ENCODE measurements around the gene UNC5CL. TPM values are rescaled to one million over a fixed set of nuclear protein-coding genes. Genes with fewer than 3 reads are reported as not detected.

UNC5CL gene
- total and polyA plus RNA-seq, 8 donors: 2.3 to 84.8 (median 13.1) TPM

GRCh38 chr6:41045664-41046063, 6.6 kb upstream of the UNC5CL start:
- no peaks in the 10 kb centered on the region for H3K27me3 ChIP-seq
- no peaks in the 10 kb centered on the region for H3K36me3 ChIP-seq
- peaks cover 14 to 70% (median 35%) of the 10 kb centered on the region in 4 donors for H3K4me1 ChIP-seq
- H3K4me3 ChIP-seq: no peak overlapping the region
- WGBS, 5 donors: 36 to 62% (median 52%) methylated on average over 5 of the region's 5 CpGs
- intact Hi-C loops (cut with DNase I; ENCODE audit: low total_unique reads): no loop called here
- DNase-seq: no peak
- H3K27ac ChIP-seq: no peak overlapping the region
- H3K9me3 ChIP-seq: no peaks in the 10 kb centered on the region
- TF ChIP-seq POLR2AphosphoS5 (IDR thresholded peaks at IDR 0.05) (no peak), EP300 (IDR thresholded peaks at IDR 0.05) (no peak)
- TF ChIP-seq, protein P1, sequence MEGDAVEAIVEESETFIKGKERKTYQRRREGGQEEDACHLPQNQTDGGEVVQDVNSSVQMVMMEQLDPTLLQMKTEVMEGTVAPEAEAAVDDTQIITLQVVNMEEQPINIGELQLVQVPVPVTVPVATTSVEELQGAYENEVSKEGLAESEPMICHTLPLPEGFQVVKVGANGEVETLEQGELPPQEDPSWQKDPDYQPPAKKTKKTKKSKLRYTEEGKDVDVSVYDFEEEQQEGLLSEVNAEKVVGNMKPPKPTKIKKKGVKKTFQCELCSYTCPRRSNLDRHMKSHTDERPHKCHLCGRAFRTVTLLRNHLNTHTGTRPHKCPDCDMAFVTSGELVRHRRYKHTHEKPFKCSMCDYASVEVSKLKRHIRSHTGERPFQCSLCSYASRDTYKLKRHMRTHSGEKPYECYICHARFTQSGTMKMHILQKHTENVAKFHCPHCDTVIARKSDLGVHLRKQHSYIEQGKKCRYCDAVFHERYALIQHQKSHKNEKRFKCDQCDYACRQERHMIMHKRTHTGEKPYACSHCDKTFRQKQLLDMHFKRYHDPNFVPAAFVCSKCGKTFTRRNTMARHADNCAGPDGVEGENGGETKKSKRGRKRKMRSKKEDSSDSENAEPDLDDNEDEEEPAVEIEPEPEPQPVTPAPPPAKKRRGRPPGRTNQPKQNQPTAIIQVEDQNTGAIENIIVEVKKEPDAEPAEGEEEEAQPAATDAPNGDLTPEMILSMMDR (IDR thresholded peaks at IDR 0.05): no peak

- Histone ChIP-seq H3K9me3 (no peaks in the 10 kb centered on the region), H3K27me3 (no peaks in the 10 kb centered on the region), H3K4me3 (no peak overlapping the region), H3K4me1 (peaks cover 9 to 62% (median 45%) of the 10 kb centered on the region in 4 donors), H3K27ac (no peak overlapping the region), H3K36me3 (no peaks in the 10 kb centered on the region)
- 98 to 100% (median 100%) methylated on average over 2 to 3 of the region's 3 CpGs for WGBS, 5 donors
- intact Hi-C loops (cut with DNase I; ENCODE audit: low total_unique reads): no loop called here
- TF ChIP-seq, protein P1 (IDR thresholded peaks at IDR 0.05): no peak
- TF ChIP-seq EP300 (IDR thresholded peaks at IDR 0.05) (no peak), POLR2A (IDR thresholded peaks at IDR 0.05) (no peak), POLR2AphosphoS5 (IDR thresholded peaks at IDR 0.05) (no peak)
- no peak for DNase-seq
These were observed 4.1 kb upstream of the UNC5CL start for GRCh38 chr6:41043151-41043550.

- TF ChIP-seq POLR2AphosphoS5 (IDR thresholded peaks at IDR 0.05): no peak
- TF ChIP-seq, protein P1 (IDR thresholded peaks at IDR 0.05): no peak
- no peak for TF ChIP-seq EP300 (IDR thresholded peaks at IDR 0.05)
- no peak for TF ChIP-seq POLR2A (IDR thresholded peaks at IDR 0.05)
- WGBS, 5 donors: 73 to 91% (median 82%) methylated on average over 10 of the region's 10 CpGs
These were observed 3.4 kb upstream of the UNC5CL start, which contains the start of gene TSPO2 for GRCh38 chr6:41042226-41043055. TSS of gene TSPO2 (plus strand) at chr6:41042467. CDS start at chr6:41042986, 519 bp downstream.

GRCh38 chr6:41040940-41041536, 2.0 kb upstream of the UNC5CL start:
- H3K36me3 ChIP-seq: no peaks in the 10 kb centered on the region
- peak in 1 of 2 donors; percentile 38 for DNase-seq
- H3K27me3 ChIP-seq: no peaks in the 10 kb centered on the region
- H3K4me3 ChIP-seq: no peak overlapping the region
- TF ChIP-seq POLR2AphosphoS5 (IDR thresholded peaks at IDR 0.05): no peak
- WGBS, 5 donors: 54 to 100% (median 89%) methylated on average over 1 of the region's 1 CpG
- peaks cover 3 to 54% (median 44%) of the 10 kb centered on the region in 4 donors for H3K4me1 ChIP-seq
- intact Hi-C loops (cut with DNase I; ENCODE audit: low total_unique reads): no loop called here
- no peaks in the 10 kb centered on the region for H3K9me3 ChIP-seq
- H3K27ac ChIP-seq: peak overlapping the region; percentile 4 to 82 (median 63)

More at GRCh38 chr6:41042226-41043055, 3.4 kb upstream of the UNC5CL start, which contains the start of gene TSPO2:
- Histone ChIP-seq H3K27ac (peak within 1 kb of the TSS in 1 of 5 donors; percentile 82), H3K4me3 (no peak within 1 kb of the TSS), H3K36me3 (no peaks in the 10 kb centered on the region), H3K27me3 (no peaks in the 10 kb centered on the region), H3K4me1 (peaks cover 3 to 56% (median 46%) of the 10 kb centered on the region in 4 donors), H3K9me3 (no peaks in the 10 kb centered on the region)
- no peak for DNase-seq
- intact Hi-C loops (cut with DNase I; ENCODE audit: low total_unique reads): no loop called here
